Stimulated activated CD8-positive, alpha-beta memory T cell treated with anti-CD3 and anti-CD28 coated beads, Interleukin-12 subunit alpha, Interleukin-12 subunit beta, amount 100 ng/mL, for 4 hours (primary cell): Measurements from ENCODE around the gene CYP8B1.

Experiments used
- DNase-seq: peaks from one replicate; pipeline ENCODE4 v3.0.0-alpha.2; 2020; ENCODE audit warnings: low read depth

CYP8B1 gene

GRCh38 chr3:42852441-42852840, 23.2 kb downstream of the CYP8B1 start:
- DNase-seq, result no peak

GRCh38 chr3:42851228-42851834, 24.3 kb downstream of the CYP8B1 start:
- DNase-seq, result no peak

- DNase-seq, result no peak
Observed at GRCh38 chr3:42850263-42850662, 25.4 kb downstream of the CYP8B1 start.

GRCh38 chr3:42849017-42849416, 26.7 kb downstream of the CYP8B1 start:
- no peak for DNase-seq

GRCh38 chr3:42847731-42848130, 27.9 kb downstream of the CYP8B1 start:
- DNase-seq, result no peak

- DNase-seq, result no peak
Observed at GRCh38 chr3:42846685-42847522, 28.8 kb downstream of the CYP8B1 start.

- no peak for DNase-seq
Observed at GRCh38 chr3:42844815-42845214, 30.9 kb downstream of the CYP8B1 start.

- no peak for DNase-seq
Observed at GRCh38 chr3:42844412-42844713, 31.3 kb downstream of the CYP8B1 start.

- DNase-seq, result no peak
Observed at GRCh38 chr3:42843713-42844411, 31.8 kb downstream of the CYP8B1 start.

- DNase-seq, result no peak
Observed at GRCh38 chr3:42841332-42841731, 34.3 kb downstream of the CYP8B1 start.

GRCh38 chr3:42839616-42840015, 36.1 kb downstream of the CYP8B1 start:
- no peak for DNase-seq

- no peak for DNase-seq
Observed at GRCh38 chr3:42838571-42838970, 37.1 kb downstream of the CYP8B1 start.

- DNase-seq, result no peak
Observed at GRCh38 chr3:42836150-42837123, 39.2 kb downstream of the CYP8B1 start.

- DNase-seq, result peak; percentile 22
Observed at GRCh38 chr3:42831321-42831713, 44.4 kb downstream of the CYP8B1 start.

- DNase-seq, result no peak
Observed at GRCh38 chr3:42830437-42831320, 45.0 kb downstream of the CYP8B1 start.

- no peak for DNase-seq
Observed at GRCh38 chr3:42829628-42830436, 45.8 kb downstream of the CYP8B1 start.

- no peak for DNase-seq
Observed at GRCh38 chr3:42829083-42829627, 46.5 kb downstream of the CYP8B1 start.

GRCh38 chr3:42827654-42828053, 48.0 kb downstream of the CYP8B1 start:
- DNase-seq, result no peak

- DNase-seq, result no peak
Observed at GRCh38 chr3:42827023-42827422, 48.7 kb downstream of the CYP8B1 start.

- no peak for DNase-seq
Observed at GRCh38 chr3:42826141-42826540, 49.5 kb downstream of the CYP8B1 start.
